Measurements from ENCODE around the gene ADGRG4.
"Not testable (repeated sequence)": the region's sequence is repeated elsewhere in the genome, so short reads cannot be mapped to it uniquely, and the experiment has no call there.

Gene ADGRG4, protein sequence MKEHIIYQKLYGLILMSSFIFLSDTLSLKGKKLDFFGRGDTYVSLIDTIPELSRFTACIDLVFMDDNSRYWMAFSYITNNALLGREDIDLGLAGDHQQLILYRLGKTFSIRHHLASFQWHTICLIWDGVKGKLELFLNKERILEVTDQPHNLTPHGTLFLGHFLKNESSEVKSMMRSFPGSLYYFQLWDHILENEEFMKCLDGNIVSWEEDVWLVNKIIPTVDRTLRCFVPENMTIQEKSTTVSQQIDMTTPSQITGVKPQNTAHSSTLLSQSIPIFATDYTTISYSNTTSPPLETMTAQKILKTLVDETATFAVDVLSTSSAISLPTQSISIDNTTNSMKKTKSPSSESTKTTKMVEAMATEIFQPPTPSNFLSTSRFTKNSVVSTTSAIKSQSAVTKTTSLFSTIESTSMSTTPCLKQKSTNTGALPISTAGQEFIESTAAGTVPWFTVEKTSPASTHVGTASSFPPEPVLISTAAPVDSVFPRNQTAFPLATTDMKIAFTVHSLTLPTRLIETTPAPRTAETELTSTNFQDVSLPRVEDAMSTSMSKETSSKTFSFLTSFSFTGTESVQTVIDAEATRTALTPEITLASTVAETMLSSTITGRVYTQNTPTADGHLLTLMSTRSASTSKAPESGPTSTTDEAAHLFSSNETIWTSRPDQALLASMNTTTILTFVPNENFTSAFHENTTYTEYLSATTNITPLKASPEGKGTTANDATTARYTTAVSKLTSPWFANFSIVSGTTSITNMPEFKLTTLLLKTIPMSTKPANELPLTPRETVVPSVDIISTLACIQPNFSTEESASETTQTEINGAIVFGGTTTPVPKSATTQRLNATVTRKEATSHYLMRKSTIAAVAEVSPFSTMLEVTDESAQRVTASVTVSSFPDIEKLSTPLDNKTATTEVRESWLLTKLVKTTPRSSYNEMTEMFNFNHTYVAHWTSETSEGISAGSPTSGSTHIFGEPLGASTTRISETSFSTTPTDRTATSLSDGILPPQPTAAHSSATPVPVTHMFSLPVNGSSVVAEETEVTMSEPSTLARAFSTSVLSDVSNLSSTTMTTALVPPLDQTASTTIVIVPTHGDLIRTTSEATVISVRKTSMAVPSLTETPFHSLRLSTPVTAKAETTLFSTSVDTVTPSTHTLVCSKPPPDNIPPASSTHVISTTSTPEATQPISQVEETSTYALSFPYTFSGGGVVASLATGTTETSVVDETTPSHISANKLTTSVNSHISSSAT (N-terminal part only)

GRCh38 chrX:136300721-136301120 is at the start of gene ADGRG4:
Gene ADGRG4 (plus strand): TSS chrX:136300963. CDS start chrX:136308778, 7,815 bp downstream.
- not testable (repeated sequence) for DNase-seq

DNA sequence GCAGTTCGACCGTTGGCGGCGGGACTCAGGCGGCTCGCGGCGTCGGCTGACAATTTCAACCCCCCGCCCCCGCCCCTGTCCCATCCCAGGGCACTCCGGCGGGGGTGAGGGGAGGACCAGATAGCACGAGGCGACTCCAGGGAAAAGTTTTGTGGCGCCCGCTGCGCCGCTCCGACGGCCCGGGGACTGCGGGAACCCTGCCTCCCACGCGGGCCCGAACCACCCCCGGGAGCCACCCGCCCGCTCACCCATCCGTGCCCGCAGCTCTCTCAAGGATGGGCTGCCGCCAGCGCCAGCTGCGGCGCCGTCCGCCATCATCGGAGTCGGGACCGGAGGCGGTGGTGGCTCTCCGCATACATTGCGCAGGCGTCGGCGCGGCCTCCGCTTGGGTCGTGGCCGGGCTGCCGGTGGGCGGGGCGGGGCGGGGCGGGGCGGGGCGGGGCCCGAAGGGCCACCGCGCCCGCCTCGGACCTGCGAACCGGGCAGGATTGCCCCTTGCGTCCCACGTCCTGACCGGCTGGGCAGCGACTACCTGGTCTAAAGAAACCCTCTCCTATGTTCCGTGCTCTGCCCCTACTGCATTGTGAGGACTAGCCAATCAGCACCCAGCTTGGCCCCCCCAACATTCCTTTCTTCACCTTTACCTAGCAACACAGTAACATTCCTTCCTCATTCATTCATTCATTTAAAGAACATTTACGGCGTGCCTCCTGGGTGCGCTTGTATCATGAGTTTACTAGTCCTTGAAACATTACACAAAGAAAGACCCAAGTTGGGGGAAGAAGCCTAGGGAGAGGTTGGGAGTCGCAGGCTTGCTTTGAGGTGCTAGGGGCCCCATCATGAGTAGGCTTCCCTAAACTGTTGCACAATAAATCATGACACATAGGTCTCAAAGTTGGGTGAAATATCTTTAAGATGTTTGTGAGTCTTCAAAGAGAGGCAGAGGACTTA is 49.4 kb upstream of the ADGRG4 start, which contains the start of gene MAP7D3:
TSS of gene MAP7D3 (minus strand) at position 360 of the 951 bp plus-strand sequence. CDS start at position 318, 42 bp downstream.
- peak; percentile 14 for DNase-seq

GRCh38 chrX:136255541-136255940 is 45.2 kb upstream of the ADGRG4 start:
- DNase-seq, result no peak

- no peak for DNase-seq
These were observed 44.7 kb upstream of the ADGRG4 start for GRCh38 chrX:136256026-136256425.

- no peak for DNase-seq
These were observed 41.8 kb upstream of the ADGRG4 start for GRCh38 chrX:136258951-136259350.

DNA sequence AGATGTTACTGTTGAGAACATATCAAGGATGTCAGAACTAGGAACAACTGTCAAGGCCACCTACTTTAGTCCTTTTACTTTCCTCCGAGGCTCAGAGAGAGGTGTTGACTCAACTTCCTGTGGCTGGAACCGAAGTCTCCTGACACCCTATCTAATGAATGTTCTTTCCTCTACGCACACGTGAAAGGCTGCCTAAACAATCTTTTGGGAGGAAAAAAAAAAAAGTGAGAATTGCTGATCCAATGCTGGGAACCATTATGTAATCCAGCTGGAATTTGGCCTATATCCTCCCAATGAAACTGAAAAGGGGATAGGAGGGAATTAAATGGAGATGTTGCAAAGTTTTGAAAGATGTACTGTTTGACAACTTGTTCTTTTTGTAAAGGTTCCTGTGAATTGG is 41.2 kb upstream of the ADGRG4 start:
- DNase-seq, result no peak

- no peak for DNase-seq
These were observed 40.0 kb upstream of the ADGRG4 start for GRCh38 chrX:136260776-136261175.

DNA sequence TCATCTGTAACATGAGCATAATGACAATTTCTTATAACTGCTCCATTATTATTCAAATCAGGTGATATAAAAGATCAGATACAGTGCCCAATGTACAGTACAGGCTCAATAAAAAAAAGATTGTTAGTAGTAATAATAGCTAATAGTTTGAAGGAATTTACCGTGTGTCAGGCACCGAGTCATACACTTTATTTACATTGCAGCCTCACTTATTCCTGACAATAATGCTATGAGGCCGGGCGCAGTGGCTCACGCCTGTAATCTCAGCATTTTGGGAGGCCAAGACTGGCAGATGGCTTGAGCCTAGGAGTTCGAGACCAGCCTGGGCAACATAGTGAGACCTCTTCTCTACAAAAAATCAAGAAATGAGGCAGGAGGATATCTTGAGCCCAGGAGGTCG is 39.4 kb upstream of the ADGRG4 start:
- no peak for DNase-seq

GRCh38 chrX:136262243-136262642 is 38.5 kb upstream of the ADGRG4 start:
- DNase-seq, result no peak

- no peak for DNase-seq
These were observed 37.9 kb upstream of the ADGRG4 start for GRCh38 chrX:136262812-136263315.

- no peak for DNase-seq
These were observed 33.9 kb upstream of the ADGRG4 start for GRCh38 chrX:136266828-136267227.

DNA sequence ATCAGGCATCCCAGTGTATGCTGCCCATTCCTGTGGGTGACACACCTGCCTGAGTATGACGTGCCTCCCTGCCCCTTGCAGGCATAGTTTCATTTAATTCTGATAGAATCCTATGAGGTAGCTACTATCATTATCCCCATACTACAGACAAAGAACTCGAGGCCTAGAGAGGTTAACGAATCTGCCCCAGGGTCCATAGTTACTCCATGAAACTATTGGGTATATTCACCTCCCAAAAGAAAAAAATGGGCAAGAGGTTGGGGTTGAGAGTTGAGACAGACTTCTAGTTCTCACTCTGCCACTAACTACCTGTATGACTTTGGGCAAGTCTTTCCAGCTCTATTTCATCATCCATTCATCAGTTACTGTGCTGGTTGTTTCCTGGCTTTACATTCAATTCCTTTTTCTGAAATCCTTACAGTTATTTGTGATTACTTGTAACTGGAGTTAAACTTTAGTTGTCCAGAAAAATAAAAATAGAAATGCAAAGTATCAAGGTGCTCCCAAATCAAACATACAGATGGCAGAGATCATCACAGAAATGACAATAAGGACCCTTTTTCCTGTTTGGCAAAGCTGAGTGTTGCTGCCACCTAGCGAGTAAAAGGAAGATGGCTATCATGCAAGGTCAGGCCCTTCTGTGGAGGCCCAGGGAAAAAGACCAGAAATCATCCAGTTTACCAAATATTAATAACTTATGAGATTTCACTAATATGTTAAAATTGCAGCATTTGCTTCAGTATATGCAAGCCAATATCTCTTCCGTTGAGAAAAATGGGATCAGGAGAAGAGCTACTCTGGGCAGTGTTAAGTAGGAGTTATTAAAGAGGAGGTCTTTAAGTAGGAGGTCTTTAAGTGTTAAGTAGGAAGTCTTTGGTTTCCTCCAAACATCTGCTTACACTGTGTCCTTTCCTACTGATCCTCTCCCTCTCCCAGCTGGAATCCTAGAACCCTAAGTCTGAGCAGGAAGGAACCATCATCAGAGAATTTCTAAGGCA is 32.4 kb upstream of the ADGRG4 start:
- peak; percentile 18 for DNase-seq

DNA sequence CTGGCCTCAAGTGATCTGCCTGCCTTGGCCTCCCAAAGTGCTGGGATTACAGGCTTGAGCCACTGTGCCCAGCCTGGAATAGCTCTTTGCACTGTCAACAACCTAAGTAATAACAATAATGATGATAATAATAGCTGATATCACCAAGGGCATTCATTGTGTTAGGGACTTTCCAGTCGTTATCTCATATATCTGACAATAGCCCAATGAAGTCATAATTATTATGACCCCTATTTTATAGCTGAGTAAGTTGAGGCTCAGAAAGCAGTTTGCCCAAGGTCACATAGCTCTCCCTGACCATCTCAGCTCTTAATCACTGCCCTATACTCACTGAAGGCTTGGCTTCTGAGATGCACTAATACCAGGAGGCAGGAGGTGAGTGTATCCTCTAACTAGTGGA is 30.8 kb upstream of the ADGRG4 start:
- DNase-seq, result no peak

GRCh38 chrX:136271300-136271699 is 29.5 kb upstream of the ADGRG4 start:
- no peak for DNase-seq

DNA sequence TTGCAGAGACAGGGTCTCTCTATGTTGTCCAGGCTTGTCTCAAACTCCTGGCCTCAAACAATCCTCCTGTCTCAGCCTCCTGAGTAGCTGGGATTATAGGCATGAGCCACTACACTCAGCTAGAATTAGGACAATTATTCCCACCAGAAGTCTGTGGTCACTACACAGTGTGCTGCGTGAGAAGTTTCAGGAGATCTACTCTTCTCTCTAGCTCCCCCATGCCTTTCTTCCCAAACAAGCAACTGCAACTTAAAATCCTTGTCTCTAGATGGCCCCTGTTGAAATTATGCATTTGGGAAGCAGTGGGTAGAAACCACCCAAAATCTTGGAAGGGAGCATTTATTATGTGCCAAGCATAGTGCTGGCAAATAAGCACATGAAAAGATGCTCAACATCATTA is 28.4 kb upstream of the ADGRG4 start:
- DNase-seq, result no peak

DNA sequence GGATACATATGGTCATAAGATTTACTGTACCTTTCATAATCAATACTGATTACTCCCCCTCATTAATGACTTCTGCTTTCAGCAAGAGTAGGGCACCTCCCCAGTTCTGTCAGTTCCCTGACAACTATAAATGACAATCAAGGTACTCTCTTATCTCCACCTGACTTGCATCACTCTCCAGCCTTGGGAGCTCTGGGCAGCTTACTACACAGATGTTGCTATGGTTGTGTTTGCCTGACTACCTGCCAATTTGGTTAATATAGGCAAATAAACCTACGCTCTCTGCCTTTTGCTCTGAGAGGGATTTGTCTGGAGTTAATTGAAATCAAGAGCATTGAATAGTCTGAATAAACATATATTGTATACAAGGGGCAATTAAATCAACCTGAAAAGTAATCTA is 26.8 kb upstream of the ADGRG4 start:
- DNase-seq, result no peak

DNA sequence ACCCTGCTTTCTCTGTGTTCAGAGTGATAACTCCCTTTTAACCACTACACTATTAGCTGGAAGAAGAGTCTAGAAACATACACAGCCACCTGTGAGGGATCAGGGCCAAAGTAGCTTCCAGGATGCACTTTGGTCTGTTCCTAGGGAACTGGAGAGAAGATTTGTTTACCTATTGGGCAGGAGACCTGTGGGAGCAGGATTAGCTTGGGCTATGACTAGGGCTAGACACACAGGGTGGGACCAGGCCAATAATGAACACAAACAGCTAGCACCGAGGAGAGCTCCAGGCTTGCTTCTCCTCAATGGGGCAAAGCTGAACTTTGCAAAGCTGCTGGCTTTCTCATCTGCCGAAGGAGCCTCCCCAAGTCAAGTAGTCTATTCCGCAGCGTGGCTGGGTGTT is 25.2 kb upstream of the ADGRG4 start:
- DNase-seq, result no peak

DNA sequence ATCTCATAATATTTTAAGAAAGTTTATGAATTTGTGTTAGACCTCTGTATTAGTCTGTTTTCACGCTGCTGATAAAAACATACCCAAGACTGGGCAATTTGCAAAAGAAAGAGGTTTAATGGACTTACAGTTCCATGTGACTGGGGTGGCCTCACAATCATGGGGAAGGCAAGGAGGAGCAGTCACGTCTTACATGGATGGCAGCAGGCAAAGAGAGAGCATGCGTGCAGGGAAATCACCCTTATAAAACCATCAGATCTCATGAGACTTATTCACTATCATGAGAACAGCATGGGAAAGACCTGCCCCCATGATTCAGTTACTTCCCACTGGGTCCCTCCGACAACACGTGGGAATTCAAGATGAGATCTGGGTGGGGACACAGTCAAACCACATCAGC is 14.4 kb upstream of the ADGRG4 start:
- not testable (repeated sequence) for DNase-seq

DNA sequence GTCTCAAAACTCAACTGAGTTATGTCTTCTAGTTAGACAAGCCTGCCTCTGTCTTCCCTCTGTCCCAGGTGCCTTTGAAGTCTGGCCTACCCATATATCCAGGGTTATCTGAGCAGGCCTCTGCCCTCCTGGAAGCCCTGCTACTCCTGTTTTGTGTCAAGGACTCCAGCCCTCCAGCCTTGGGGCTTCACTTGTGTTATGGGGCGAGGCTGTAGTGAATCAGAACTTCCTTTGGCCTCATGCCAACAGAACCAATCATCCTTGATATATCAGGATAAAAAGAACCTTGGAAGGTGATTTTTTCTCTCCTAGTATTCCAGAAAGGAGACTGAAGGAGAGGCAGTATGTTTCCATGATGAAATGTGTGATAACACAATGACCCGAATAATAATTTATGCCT is 8.9 kb upstream of the ADGRG4 start:
- DNase-seq, result no peak

- DNase-seq, result no peak
These were observed 8.1 kb upstream of the ADGRG4 start for GRCh38 chrX:136292656-136293055.
